Hepatocyte (in vitro differentiated cells): Measurements from ENCODE around the gene MGAT5B.

Source experiments
- EZH2 ChIP-seq: fragments of 200-600 bp; sonication (generic); IDR thresholded peaks from 2 replicates; pipeline ENCODE4 v1.6.1; 2016; ENCODE audit warnings: antibody characterized with exemption, mild to moderate bottlenecking, borderline replicate concordance
- TF ChIP-seq, protein P1 (sequence below): fragments of 200-600 bp; sonication (generic); IDR thresholded peaks from 2 replicates; pipeline ENCODE4 v1.5.1; 2016; ENCODE audit warnings: antibody characterized with exemption, mild to moderate bottlenecking; ENCODE audit not compliant: poor library complexity

DNA sequence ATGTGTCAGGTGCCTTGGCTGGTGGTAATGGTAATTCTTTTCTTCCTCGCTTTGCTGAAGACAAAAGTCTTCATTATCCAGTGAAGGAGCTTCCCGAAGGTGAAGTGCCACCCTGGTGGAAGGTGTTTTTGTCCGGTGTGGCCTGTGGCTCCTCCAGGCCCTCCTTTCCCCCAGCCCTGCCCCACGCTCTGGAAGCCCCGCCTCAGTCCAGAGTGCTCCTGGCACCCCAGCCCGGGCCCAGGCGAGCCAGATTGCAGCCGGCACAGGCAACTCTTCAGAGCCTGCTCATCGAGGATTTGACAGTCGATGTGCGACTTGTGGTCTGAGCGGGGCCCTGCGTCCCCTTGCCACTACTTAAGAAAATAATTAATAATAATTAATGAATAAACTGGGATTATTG, 93.7 kb downstream of the MGAT5B start:
- TF ChIP-seq, protein P1, sequence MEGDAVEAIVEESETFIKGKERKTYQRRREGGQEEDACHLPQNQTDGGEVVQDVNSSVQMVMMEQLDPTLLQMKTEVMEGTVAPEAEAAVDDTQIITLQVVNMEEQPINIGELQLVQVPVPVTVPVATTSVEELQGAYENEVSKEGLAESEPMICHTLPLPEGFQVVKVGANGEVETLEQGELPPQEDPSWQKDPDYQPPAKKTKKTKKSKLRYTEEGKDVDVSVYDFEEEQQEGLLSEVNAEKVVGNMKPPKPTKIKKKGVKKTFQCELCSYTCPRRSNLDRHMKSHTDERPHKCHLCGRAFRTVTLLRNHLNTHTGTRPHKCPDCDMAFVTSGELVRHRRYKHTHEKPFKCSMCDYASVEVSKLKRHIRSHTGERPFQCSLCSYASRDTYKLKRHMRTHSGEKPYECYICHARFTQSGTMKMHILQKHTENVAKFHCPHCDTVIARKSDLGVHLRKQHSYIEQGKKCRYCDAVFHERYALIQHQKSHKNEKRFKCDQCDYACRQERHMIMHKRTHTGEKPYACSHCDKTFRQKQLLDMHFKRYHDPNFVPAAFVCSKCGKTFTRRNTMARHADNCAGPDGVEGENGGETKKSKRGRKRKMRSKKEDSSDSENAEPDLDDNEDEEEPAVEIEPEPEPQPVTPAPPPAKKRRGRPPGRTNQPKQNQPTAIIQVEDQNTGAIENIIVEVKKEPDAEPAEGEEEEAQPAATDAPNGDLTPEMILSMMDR = no peak
- no peak for TF ChIP-seq EZH2
